HepG2 (cell line): ENCODE measurements around the gene ZNF343. TPM values are rescaled to one million over a fixed set of nuclear protein-coding genes. Genes with fewer than 3 reads are reported as not detected.

Experiments used
- CEBPZ ChIP-seq: IDR thresholded peaks from 2 replicates; pipeline ENCODE4 v1.6.1; 2012; ENCODE audit warnings: low read length, improper control_type of control experiment
- EED ChIP-seq: sonication (generic); formaldehyde crosslinking; IDR thresholded peaks from 2 replicates; pipeline ENCODE4 v1.5.0; 2020; ENCODE audit warnings: mild to moderate bottlenecking, missing genetic modification reagents
- GLMP ChIP-seq: sonication (generic); formaldehyde crosslinking; IDR thresholded peaks from 2 replicates; pipeline ENCODE4 v1.9.0; 2021; ENCODE audit warnings: missing genetic modification reagents, mild to moderate bottlenecking, borderline replicate concordance
- KIAA2018 ChIP-seq: sonication (generic); formaldehyde crosslinking; IDR thresholded peaks from 2 replicates; pipeline ENCODE4 v1.5.0; 2020; ENCODE audit warnings: mild to moderate bottlenecking, missing genetic modification reagents, borderline replicate concordance
- KLF15 ChIP-seq: sonication (generic); formaldehyde crosslinking; IDR thresholded peaks from 2 replicates; pipeline ENCODE4 v1.8.1; 2023; ENCODE audit warnings: borderline replicate concordance, mild to moderate bottlenecking, inconsistent platforms, missing genetic modification reagents, mixed read lengths
- NFATC3 ChIP-seq: sonication (generic); formaldehyde crosslinking; IDR thresholded peaks from 2 replicates; pipeline ENCODE4 v1.5.1; 2020; ENCODE audit warnings: mild to moderate bottlenecking, missing genetic modification reagents
- NFYC ChIP-seq: IDR thresholded peaks from 2 replicates; pipeline ENCODE4 v1.6.1; 2016; ENCODE audit warnings: missing genetic modification reagents, missing compliant biosample characterization
- PATZ1 ChIP-seq: sonication (generic); formaldehyde crosslinking; IDR thresholded peaks from 2 replicates; pipeline ENCODE4 v1.4.0; 2020; ENCODE audit warnings: missing genetic modification reagents
- RFXANK ChIP-seq: IDR thresholded peaks from 2 replicates; pipeline ENCODE4 v1.6.1; 2016
- ZNF263 ChIP-seq: sonication (generic); formaldehyde crosslinking; IDR thresholded peaks from 2 replicates; pipeline ENCODE4 v1.4.0; 2020; ENCODE audit warnings: missing genetic modification reagents
- ZNF577 ChIP-seq: sonication (generic); formaldehyde crosslinking; IDR thresholded peaks from 2 replicates; pipeline ENCODE4 v1.4.0; 2020; ENCODE audit warnings: mild to moderate bottlenecking, low read depth, missing genetic modification reagents, borderline replicate concordance
- ZNF598 ChIP-seq: sonication (generic); formaldehyde crosslinking; IDR thresholded peaks from 2 replicates; pipeline ENCODE4 v1.5.1; 2020; ENCODE audit warnings: mild to moderate bottlenecking, missing genetic modification reagents, borderline replicate concordance
- ZNF816 ChIP-seq: sonication (generic); formaldehyde crosslinking; IDR thresholded peaks from 2 replicates; pipeline ENCODE4 v1.8.0; 2022; ENCODE audit warnings: missing genetic modification reagents, mild to moderate bottlenecking, borderline replicate concordance
- polyA plus RNA-seq, 8 experiments: library from polyadenylated mRNA; depleted of rRNA in 3 of 8; stranded (reverse) in 7 of 8; unstranded in 1 of 8; fragments of >200 nt; fragmentation: Illumina TruSeq in 4 of 8; extraction: Trizol in 4 of 8; gene quantifications; 2 replicates each; pipeline versions ENCODE4 v1.2.1 to v1.2.3, GENCODE V29; 2011 to 2016; ENCODE audit warnings: low read depth in 4 of 8, missing spikeins in 1 of 8, mixed read lengths in 1 of 8; ENCODE audit not compliant: insufficient read depth in 1 of 8
- total RNA-seq, 5 experiments: library from RNA; depleted of rRNA; stranded (reverse); fragments of >200 nt; fragmentation: Illumina TruSeq; extraction: Trizol; gene quantifications; 2 replicates each; pipeline ENCODE4 v1.2.3, GENCODE V29; 2016; ENCODE audit warnings: low read depth in 1 of 5

ZNF343 gene
- total and polyA plus RNA-seq, 2 of the 13 experiments (the other 11 are each of a cell fraction or from before 2014, with no cell fraction given), result 16.4 to 22.1 TPM

- TF ChIP-seq KIAA2018 (no peak), ZNF598 (peak; percentile 80), GLMP (CRISPR knock-in tag) (no peak), ZNF263 (peak; percentile 48), RFXANK (CRISPR knock-in tag) (0 out of 2 replicates have a peak, but pooled peaks have one; percentile 50), KLF15 (0 out of 2 replicates have a peak, but pooled peaks have one; percentile 6), ZNF816 (CRISPR knock-in tag) (peak; percentile 30), PATZ1 (CRISPR knock-in tag) (peak; percentile 40; the same call in 1 of the 2 replicates), NFYC (peak; percentile 87), ZNF577 (no peak), CEBPZ (no peak), NFATC3 (no peak), EED (no peak; the same call in 1 of the 2 replicates)
These were observed at the start of gene ZNF343 (continued) for GRCh38 chr20:2508631-2509467.
